Sigmoid colon (tissue), 3 donors: Measurements from ENCODE around the gene PLOD1.

Experiments used
- CTCF ChIP-seq, 4 experiments: fragments of 450-650 bp in 3 of 4; fragments of 200-600 bp in 1 of 4; IDR thresholded peaks; one replicate each; pipeline ENCODE4 v1.5.1; 2016 to 2019; ENCODE audit warnings: antibody characterized with exemption in 4 of 4, mild to moderate bottlenecking in 3 of 4, moderate library complexity in 2 of 4
- POLR2A ChIP-seq, 2 donors: fragments of 450-650 bp; IDR thresholded peaks; one replicate each; pipeline ENCODE4 v1.6.1; 2016; ENCODE audit warnings: antibody characterized with exemption in 2 of 2, mild to moderate bottlenecking in 2 of 2, moderate library complexity in 2 of 2

- TF ChIP-seq CTCF (IDR thresholded peaks at IDR 0.05) (no peak), POLR2A (IDR thresholded peaks at IDR 0.05) (no peak)
These were observed 29.5 kb upstream of the PLOD1 start for GRCh38 chr1:11904978-11905377.
